DOHH2 (cell line): ENCODE data around the gene MAP3K5.

Source experiments
- H3F3A ChIP-seq: fragments of 200-600 bp; sonication (generic), shearing (Covaris generic); 2 replicates; pipeline ENCODE4 v1.6.0; 2016; ENCODE audit warnings: antibody characterized with exemption, mild to moderate bottlenecking; ENCODE audit not compliant: control insufficient read depth, insufficient read depth
- H3K27ac ChIP-seq: fragments of 200-600 bp; sonication (generic); 2 replicates; pipeline ENCODE4 v1.5.1; 2014; ENCODE audit warnings: low read depth, mild to moderate bottlenecking, low read length, moderate library complexity
- H3K27me3 ChIP-seq: fragments of 200-600 bp; sonication (generic); 2 replicates; pipeline ENCODE4 v1.6.1; 2014; ENCODE audit warnings: mild to moderate bottlenecking, low read length, mixed read lengths; ENCODE audit not compliant: control insufficient read depth
- H3K36me3 ChIP-seq: fragments of 200-600 bp; sonication (generic); 2 replicates; pipeline ENCODE4 v1.6.1; 2014; ENCODE audit warnings: mild to moderate bottlenecking, low read length, moderate library complexity, mixed read lengths; ENCODE audit not compliant: control insufficient read depth
- H3K4me1 ChIP-seq: fragments of 200-600 bp; sonication (generic); 2 replicates; pipeline ENCODE4 v1.6.1; 2014; ENCODE audit warnings: mild to moderate bottlenecking, low read length, mixed read lengths; ENCODE audit not compliant: control insufficient read depth
- H3K4me2 ChIP-seq: fragments of 200-600 bp; sonication (generic); 2 replicates; pipeline ENCODE4 v1.6.0; 2014; ENCODE audit warnings: mild to moderate bottlenecking, low read length, moderate library complexity
- H3K4me3 ChIP-seq: fragments of 200-600 bp; sonication (generic); 2 replicates; pipeline ENCODE4 v1.5.1; 2014; ENCODE audit warnings: mild to moderate bottlenecking, low read length, mixed read lengths
- H3K79me2 ChIP-seq: fragments of 200-600 bp; sonication (generic); 2 replicates; pipeline ENCODE4 v1.6.1; 2014; ENCODE audit warnings: mild to moderate bottlenecking, low read length, mixed read lengths; ENCODE audit not compliant: control insufficient read depth
- H3K9me2 ChIP-seq: fragments of 200-600 bp; sonication (generic); replicated peaks from 2 replicates; pipeline ENCODE4 v1.6.1; 2014; ENCODE audit warnings: mild to moderate bottlenecking, low read length, mixed read lengths; ENCODE audit not compliant: control insufficient read depth
- H3K9me3 ChIP-seq: fragments of 200-600 bp; sonication (generic); 2 replicates; pipeline ENCODE4 v1.6.1; 2014; ENCODE audit warnings: antibody characterized with exemption, low read length, mixed read lengths; ENCODE audit not compliant: control insufficient read depth, insufficient read depth
- H4K20me1 ChIP-seq: fragments of 200-600 bp; sonication (generic); 2 replicates; pipeline ENCODE4 v1.6.0; 2014; ENCODE audit warnings: low read depth, mild to moderate bottlenecking, antibody characterized with exemption, low read length, moderate library complexity; ENCODE audit not compliant: control insufficient read depth, insufficient read depth
- EZH2phosphoT487 ChIP-seq: fragments of 200-600 bp; sonication (generic); IDR thresholded peaks from 2 replicates; pipeline ENCODE4 v1.6.1; 2017; ENCODE audit warnings: borderline replicate concordance, mild to moderate bottlenecking, antibody characterized with exemption, low read length, moderate library complexity, mixed read lengths
- TF ChIP-seq, protein P1 (sequence below): fragments of 200-600 bp; sonication (generic); IDR thresholded peaks from one replicate; pipeline ENCODE4 v1.5.1; 2014; ENCODE audit warnings: antibody characterized with exemption, mild to moderate bottlenecking, low read depth, low read length; ENCODE audit not compliant: poor library complexity, severe bottlenecking

Gene MAP3K5, protein sequence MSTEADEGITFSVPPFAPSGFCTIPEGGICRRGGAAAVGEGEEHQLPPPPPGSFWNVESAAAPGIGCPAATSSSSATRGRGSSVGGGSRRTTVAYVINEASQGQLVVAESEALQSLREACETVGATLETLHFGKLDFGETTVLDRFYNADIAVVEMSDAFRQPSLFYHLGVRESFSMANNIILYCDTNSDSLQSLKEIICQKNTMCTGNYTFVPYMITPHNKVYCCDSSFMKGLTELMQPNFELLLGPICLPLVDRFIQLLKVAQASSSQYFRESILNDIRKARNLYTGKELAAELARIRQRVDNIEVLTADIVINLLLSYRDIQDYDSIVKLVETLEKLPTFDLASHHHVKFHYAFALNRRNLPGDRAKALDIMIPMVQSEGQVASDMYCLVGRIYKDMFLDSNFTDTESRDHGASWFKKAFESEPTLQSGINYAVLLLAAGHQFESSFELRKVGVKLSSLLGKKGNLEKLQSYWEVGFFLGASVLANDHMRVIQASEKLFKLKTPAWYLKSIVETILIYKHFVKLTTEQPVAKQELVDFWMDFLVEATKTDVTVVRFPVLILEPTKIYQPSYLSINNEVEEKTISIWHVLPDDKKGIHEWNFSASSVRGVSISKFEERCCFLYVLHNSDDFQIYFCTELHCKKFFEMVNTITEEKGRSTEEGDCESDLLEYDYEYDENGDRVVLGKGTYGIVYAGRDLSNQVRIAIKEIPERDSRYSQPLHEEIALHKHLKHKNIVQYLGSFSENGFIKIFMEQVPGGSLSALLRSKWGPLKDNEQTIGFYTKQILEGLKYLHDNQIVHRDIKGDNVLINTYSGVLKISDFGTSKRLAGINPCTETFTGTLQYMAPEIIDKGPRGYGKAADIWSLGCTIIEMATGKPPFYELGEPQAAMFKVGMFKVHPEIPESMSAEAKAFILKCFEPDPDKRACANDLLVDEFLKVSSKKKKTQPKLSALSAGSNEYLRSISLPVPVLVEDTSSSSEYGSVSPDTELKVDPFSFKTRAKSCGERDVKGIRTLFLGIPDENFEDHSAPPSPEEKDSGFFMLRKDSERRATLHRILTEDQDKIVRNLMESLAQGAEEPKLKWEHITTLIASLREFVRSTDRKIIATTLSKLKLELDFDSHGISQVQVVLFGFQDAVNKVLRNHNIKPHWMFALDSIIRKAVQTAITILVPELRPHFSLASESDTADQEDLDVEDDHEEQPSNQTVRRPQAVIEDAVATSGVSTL (N-terminal part only)

GRCh38 chr6:136792410-136793262 is at the start of gene MAP3K5:
MAP3K5 (minus strand) TSS chr6:136792477; CDS start chr6:136792157, 320 bp downstream.
- no peak for TF ChIP-seq EZH2phosphoT487
- TF ChIP-seq, protein P1, sequence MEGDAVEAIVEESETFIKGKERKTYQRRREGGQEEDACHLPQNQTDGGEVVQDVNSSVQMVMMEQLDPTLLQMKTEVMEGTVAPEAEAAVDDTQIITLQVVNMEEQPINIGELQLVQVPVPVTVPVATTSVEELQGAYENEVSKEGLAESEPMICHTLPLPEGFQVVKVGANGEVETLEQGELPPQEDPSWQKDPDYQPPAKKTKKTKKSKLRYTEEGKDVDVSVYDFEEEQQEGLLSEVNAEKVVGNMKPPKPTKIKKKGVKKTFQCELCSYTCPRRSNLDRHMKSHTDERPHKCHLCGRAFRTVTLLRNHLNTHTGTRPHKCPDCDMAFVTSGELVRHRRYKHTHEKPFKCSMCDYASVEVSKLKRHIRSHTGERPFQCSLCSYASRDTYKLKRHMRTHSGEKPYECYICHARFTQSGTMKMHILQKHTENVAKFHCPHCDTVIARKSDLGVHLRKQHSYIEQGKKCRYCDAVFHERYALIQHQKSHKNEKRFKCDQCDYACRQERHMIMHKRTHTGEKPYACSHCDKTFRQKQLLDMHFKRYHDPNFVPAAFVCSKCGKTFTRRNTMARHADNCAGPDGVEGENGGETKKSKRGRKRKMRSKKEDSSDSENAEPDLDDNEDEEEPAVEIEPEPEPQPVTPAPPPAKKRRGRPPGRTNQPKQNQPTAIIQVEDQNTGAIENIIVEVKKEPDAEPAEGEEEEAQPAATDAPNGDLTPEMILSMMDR = peak; percentile 65
- Histone ChIP-seq H3K4me3 (peak within 1 kb of the TSS; percentile 86), H3K4me1 (peaks cover 31% of the 10 kb centered on the region), H3K9me2 (no peaks in the 10 kb centered on the region), H3F3A (peaks cover 9% of the 10 kb centered on the region; the same call in 1 of the 2 replicates), H3K9me3 (no peaks in the 10 kb centered on the region), H4K20me1 (no peaks in the 10 kb centered on the region), H3K36me3 (no peaks in the 10 kb centered on the region), H3K27me3 (peaks cover 31% of the 10 kb centered on the region), H3K4me2 (peak within 1 kb of the TSS; percentile 89), H3K79me2 (no peaks in the 10 kb centered on the region), H3K27ac (no peak within 1 kb of the TSS)

- H3K36me3 ChIP-seq = no peaks in the 10 kb centered on the region
- no peaks in the 10 kb centered on the region for H3K27me3 ChIP-seq
- H3K27ac ChIP-seq = no peak overlapping the region
- H3F3A ChIP-seq = no peaks in the 10 kb centered on the region
- TF ChIP-seq, protein P1 = no peak
- no peak for TF ChIP-seq EZH2phosphoT487
- H4K20me1 ChIP-seq = no peaks in the 10 kb centered on the region
- no peak overlapping the region for H3K4me3 ChIP-seq
- no peaks in the 10 kb centered on the region for H3K9me3 ChIP-seq
- H3K4me1 ChIP-seq = no peaks in the 10 kb centered on the region
- no peak overlapping the region for H3K4me2 ChIP-seq
- H3K79me2 ChIP-seq = no peaks in the 10 kb centered on the region
- no peaks in the 10 kb centered on the region for H3K9me2 ChIP-seq
Measured at GRCh38 chr6:136840276-136841001, 48.2 kb upstream of the MAP3K5 start.
